GM21526 (cell line): ENCODE data around the gene CST1.
"Not testable (repeated sequence)": the region's sequence is repeated elsewhere in the genome, so short reads cannot be mapped to it uniquely, and the experiment has no call there.

Experiments
- ATAC-seq: cut with Tn5 transposase; IDR thresholded peaks from one replicate; pipeline ENCODE4 v1.9.1; 2021; ENCODE audit warnings: moderate library complexity; ENCODE audit not compliant: unreplicated experiment, low FRiP score

Gene CST1

GRCh38 chr20:23719351-23719750, 31.4 kb downstream of the CST1 start:
- ATAC-seq: not testable (repeated sequence)

GRCh38 chr20:23711778-23712177, 39.0 kb downstream of the CST1 start:
- ATAC-seq: not testable (repeated sequence)

- ATAC-seq: no peak
Measured at GRCh38 chr20:23710771-23711170, 40.0 kb downstream of the CST1 start.

- ATAC-seq: no peak
Measured at GRCh38 chr20:23705895-23706294, 44.8 kb downstream of the CST1 start.

GRCh38 chr20:23702021-23702420, 48.7 kb downstream of the CST1 start:
- no peak for ATAC-seq

GRCh38 chr20:23700931-23701330, 49.8 kb downstream of the CST1 start:
- ATAC-seq: no peak

- no peak for ATAC-seq
Measured at GRCh38 chr20:23697947-23698346, 52.8 kb downstream of the CST1 start.
